ENCODE data around the gene LIAS.
"Not testable (repeated sequence)": the region's sequence is repeated elsewhere in the genome, so short reads cannot be mapped to it uniquely, and the experiment has no call there.

LIAS gene

GRCh38 chr4:39458505-39459300, at the start of gene LIAS, which contains the start of gene RPL9:
TSS of gene LIAS (plus strand) at chr4:39459056. CDS start at chr4:39459118, 62 bp downstream.
TSS of gene RPL9 (minus strand) at chr4:39458922. CDS start at chr4:39458439, 483 bp downstream.
- DNase-seq: peak; percentile 97

- no peak for DNase-seq
Observed at GRCh38 chr4:39410415-39410814, 48.4 kb upstream of the LIAS start.

- not testable (repeated sequence) for DNase-seq
Observed at GRCh38 chr4:39411561-39411960, 47.3 kb upstream of the LIAS start.

- DNase-seq: no peak
Observed at GRCh38 chr4:39415678-39416283, 43.1 kb upstream of the LIAS start.

- DNase-seq: no peak
Observed at GRCh38 chr4:39422247-39422646, 36.6 kb upstream of the LIAS start.

GRCh38 chr4:39425297-39425696, 33.6 kb upstream of the LIAS start:
- not testable (repeated sequence) for DNase-seq

- DNase-seq: no peak
Observed at GRCh38 chr4:39426728-39427127, 32.1 kb upstream of the LIAS start.

- no peak for DNase-seq
Observed at GRCh38 chr4:39427520-39428114, 31.2 kb upstream of the LIAS start.

- DNase-seq: no peak
Observed at GRCh38 chr4:39429476-39430334, 29.2 kb upstream of the LIAS start.

GRCh38 chr4:39433878-39434492, 24.9 kb upstream of the LIAS start:
- no peak for DNase-seq

- no peak for DNase-seq
Observed at GRCh38 chr4:39435659-39436563, 22.9 kb upstream of the LIAS start.

- DNase-seq: no peak
Observed at GRCh38 chr4:39441593-39441992, 17.3 kb upstream of the LIAS start.

- DNase-seq: no peak
Observed at GRCh38 chr4:39442998-39443397, 15.9 kb upstream of the LIAS start.

GRCh38 chr4:39446483-39446841, 12.4 kb upstream of the LIAS start:
- no peak for DNase-seq

- no peak for DNase-seq
Observed at GRCh38 chr4:39446842-39447573, 11.8 kb upstream of the LIAS start.

- DNase-seq: no peak
Observed at GRCh38 chr4:39450618-39451017, 8.2 kb upstream of the LIAS start.

- DNase-seq: no peak
Observed at GRCh38 chr4:39451423-39452023, 7.3 kb upstream of the LIAS start.

GRCh38 chr4:39452153-39452859, 6.5 kb upstream of the LIAS start:
- no peak for DNase-seq

- no peak for DNase-seq
Observed at GRCh38 chr4:39452860-39453587, 5.8 kb upstream of the LIAS start.

Measured in NCI-H1092 (cell line).